Mucosa of rectum (tissue), 2 donors: ENCODE measurements around the gene ABCC3.

Experiments
- H3K27ac ChIP-seq, 2 donors: one replicate each; pipeline ENCODE4 v1.7.0; 2013; ENCODE audit warnings: inconsistent platforms in 2 of 2, low read depth in 2 of 2, low read length in 2 of 2
- H3K27me3 ChIP-seq, 2 donors: one replicate each; pipeline ENCODE4 v1.7.0; 2013; ENCODE audit warnings: low read length in 2 of 2; ENCODE audit not compliant: control insufficient read depth in 2 of 2, insufficient read depth in 2 of 2
- H3K36me3 ChIP-seq, 2 donors: one replicate each; pipeline ENCODE4 v1.7.0; 2013; ENCODE audit warnings: low read length in 2 of 2; ENCODE audit not compliant: control insufficient read depth in 2 of 2, insufficient read depth in 2 of 2
- H3K4me1 ChIP-seq, 2 donors: one replicate each; pipeline ENCODE4 v1.7.0; 2013; ENCODE audit warnings: low read length in 2 of 2, mild to moderate bottlenecking in 1 of 2; ENCODE audit not compliant: control insufficient read depth in 2 of 2, insufficient read depth in 2 of 2
- H3K4me3 ChIP-seq, 2 donors: one replicate each; pipeline ENCODE4 v1.7.0; 2013; ENCODE audit warnings: low read length in 2 of 2
- H3K9ac ChIP-seq, 2 donors: one replicate each; pipeline ENCODE4 v1.7.0; 2013; ENCODE audit warnings: low read length in 2 of 2, low read depth in 1 of 2, mild to moderate bottlenecking in 1 of 2
- H3K9me3 ChIP-seq, 2 donors: one replicate each; pipeline ENCODE4 v1.7.0; 2013; ENCODE audit warnings: low read length in 2 of 2; ENCODE audit not compliant: control insufficient read depth in 2 of 2
- donor health status: healthy.
- donor health status: Normal muscosa, but diverticular disease.

Gene ABCC3

GRCh38 chr17:50658616-50659015 lies 23.9 kb downstream of the ABCC3 start:
- H3K9ac ChIP-seq = peak overlapping the region in 1 of 2 donors; percentile 53
- peaks cover 39 to 62% of the 10 kb centered on the region in 2 donors for H3K4me1 ChIP-seq
- H3K36me3 ChIP-seq = peaks cover 0 to 15% of the 10 kb centered on the region in 2 donors
- H3K27me3 ChIP-seq = no peaks in the 10 kb centered on the region
- no peaks in the 10 kb centered on the region for H3K9me3 ChIP-seq
- H3K27ac ChIP-seq = peak overlapping the region; percentile 80 to 90
- H3K4me3 ChIP-seq = no peak overlapping the region

DNA sequence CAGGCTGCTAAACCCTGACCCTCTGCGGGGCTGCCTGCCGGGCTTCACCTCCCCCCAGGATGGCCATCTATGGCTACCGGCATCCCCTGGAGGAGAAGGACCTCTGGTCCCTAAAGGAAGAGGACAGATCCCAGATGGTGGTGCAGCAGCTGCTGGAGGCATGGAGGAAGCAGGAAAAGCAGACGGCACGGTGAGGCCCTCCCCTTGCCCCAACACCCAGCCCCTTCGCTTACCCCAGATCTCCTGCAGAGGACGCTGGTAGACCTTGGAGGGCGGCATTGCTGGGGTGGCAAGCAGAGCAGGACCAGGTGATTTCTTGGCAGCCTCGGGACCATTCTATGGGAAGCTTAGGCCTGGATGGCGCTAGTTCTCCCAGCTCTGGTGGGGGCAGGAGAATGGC lies 24.5 kb downstream of the ABCC3 start:
- Histone ChIP-seq H3K27ac (peak overlapping the region; percentile 77 to 90), H3K4me3 (no peak overlapping the region), H3K36me3 (peaks cover 0 to 15% of the 10 kb centered on the region in 2 donors), H3K9ac (no peak overlapping the region), H3K27me3 (no peaks in the 10 kb centered on the region), H3K4me1 (peaks cover 39 to 62% of the 10 kb centered on the region in 2 donors), H3K9me3 (no peaks in the 10 kb centered on the region)

DNA sequence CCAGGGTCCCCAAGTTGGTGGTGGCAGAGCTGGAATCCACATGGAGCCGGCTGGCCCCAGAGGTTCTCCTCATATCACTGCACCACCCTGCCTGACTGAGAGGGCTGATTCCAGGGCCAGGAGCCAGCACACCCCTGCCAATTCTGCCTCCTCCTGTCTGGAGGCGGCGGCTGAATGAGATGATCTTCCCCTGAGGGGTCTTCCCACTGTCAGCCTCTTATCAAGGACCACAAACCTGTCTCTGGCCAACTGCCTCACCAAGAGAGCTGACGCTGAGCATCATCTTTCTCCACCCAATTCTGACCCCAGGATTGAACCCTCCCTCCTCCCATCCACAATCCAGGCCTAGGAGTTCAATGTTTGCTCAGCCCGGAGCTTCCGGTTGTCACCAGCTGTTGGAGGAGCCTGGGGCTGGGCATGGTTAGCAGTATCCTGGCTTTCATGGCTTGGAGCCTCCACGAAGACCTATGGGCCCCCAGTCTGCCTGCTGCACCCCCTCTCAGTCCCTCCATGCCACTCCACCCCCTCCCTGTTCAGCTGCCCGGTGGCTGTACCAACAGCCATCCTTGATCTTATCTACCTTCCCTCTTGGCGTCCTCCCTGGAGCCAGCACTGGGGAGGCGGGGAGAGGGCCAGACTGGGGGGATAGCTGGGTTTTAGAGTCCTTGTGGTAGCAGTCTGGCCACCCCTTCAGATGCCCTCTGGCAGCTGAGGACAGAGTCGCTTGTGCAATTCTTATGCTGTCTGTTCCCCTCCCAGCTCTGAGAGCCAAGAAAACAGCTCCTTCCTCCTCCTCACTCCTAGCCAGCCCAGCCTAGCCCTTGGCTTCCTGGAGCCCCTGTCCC lies 25.6 kb downstream of the ABCC3 start:
- H3K4me3 ChIP-seq = no peak overlapping the region
- H3K9me3 ChIP-seq = no peaks in the 10 kb centered on the region
- H3K27me3 ChIP-seq = no peaks in the 10 kb centered on the region
- H3K4me1 ChIP-seq = peaks cover 39 to 62% of the 10 kb centered on the region in 2 donors
- peak overlapping the region; percentile 77 to 90 for H3K27ac ChIP-seq
- H3K36me3 ChIP-seq = peaks cover 0 to 17% of the 10 kb centered on the region in 2 donors
- peak overlapping the region; percentile 15 to 41 for H3K9ac ChIP-seq

DNA sequence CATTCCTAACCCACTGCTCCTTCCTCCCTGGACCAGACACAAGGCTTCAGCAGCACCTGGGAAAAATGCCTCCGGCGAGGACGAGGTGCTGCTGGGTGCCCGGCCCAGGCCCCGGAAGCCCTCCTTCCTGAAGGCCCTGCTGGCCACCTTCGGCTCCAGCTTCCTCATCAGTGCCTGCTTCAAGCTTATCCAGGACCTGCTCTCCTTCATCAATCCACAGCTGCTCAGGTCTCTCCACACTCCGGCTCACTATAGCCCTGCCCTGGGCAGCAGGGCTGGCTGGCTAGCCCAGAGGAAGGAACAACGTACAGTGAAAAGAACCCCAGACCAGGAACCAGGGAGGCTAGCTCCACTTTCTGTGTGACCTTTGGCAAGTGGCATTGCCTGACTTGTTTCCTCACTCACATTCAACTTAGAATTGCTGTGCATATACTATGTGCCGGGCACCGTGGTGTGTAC lies 26.2 kb downstream of the ABCC3 start:
- peak overlapping the region; percentile 36 to 63 for H3K9ac ChIP-seq
- no peaks in the 10 kb centered on the region for H3K9me3 ChIP-seq
- H3K27me3 ChIP-seq = no peaks in the 10 kb centered on the region
- peak overlapping the region; percentile 77 to 90 for H3K27ac ChIP-seq
- no peak overlapping the region for H3K4me3 ChIP-seq
- peaks cover 39 to 62% of the 10 kb centered on the region in 2 donors for H3K4me1 ChIP-seq
- H3K36me3 ChIP-seq = peaks cover 0 to 15% of the 10 kb centered on the region in 2 donors

GRCh38 chr17:50661348-50661747 lies 26.7 kb downstream of the ABCC3 start:
- peak overlapping the region in 1 of 2 donors; percentile 28 for H3K4me3 ChIP-seq
- peaks cover 0 to 15% of the 10 kb centered on the region in 2 donors for H3K36me3 ChIP-seq
- peak overlapping the region; percentile 77 to 90 for H3K27ac ChIP-seq
- H3K4me1 ChIP-seq = peaks cover 39 to 61% of the 10 kb centered on the region in 2 donors
- H3K9me3 ChIP-seq = no peaks in the 10 kb centered on the region
- peak overlapping the region; percentile 36 to 63 for H3K9ac ChIP-seq
- no peaks in the 10 kb centered on the region for H3K27me3 ChIP-seq

DNA sequence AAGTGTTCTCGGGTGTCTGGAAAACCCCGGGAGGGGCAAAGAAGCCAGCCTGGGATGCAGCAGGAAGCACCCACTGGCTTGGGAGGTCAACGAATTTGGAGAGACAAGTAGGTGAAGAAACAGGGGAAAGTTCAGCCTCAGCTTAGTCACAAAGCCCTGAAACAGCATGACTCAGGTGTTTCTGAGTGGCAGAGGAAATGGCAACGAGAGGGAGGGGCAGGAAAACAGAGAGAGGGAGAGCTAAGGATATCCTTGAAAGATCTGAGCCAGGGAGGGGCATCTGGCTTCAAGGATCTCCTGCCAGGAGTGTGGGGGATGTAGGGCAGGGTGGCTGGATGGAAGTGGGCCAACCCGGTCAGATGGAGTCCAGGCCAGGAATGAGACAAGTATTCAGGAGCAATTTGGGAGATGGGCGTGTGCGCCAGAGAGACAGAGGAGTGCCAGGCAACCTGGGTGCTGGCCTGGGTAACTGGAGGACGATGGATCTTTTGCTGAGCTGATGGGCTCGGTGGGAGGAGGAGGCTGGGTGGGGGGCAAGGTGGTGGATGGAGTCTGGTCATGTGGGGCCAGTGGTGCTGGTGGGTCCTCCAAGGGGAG lies 27.2 kb downstream of the ABCC3 start:
- H3K9me3 ChIP-seq = no peaks in the 10 kb centered on the region
- H3K9ac ChIP-seq = peak overlapping the region in 1 of 2 donors; percentile 48
- H3K27ac ChIP-seq = peak overlapping the region; percentile 77 to 90
- H3K36me3 ChIP-seq = peaks cover 0 to 13% of the 10 kb centered on the region in 2 donors
- H3K27me3 ChIP-seq = no peaks in the 10 kb centered on the region
- peaks cover 37 to 56% of the 10 kb centered on the region in 2 donors for H3K4me1 ChIP-seq
- peak overlapping the region in 1 of 2 donors; percentile 28 for H3K4me3 ChIP-seq

- Histone ChIP-seq H3K27me3 (no peaks in the 10 kb centered on the region), H3K9me3 (no peaks in the 10 kb centered on the region), H3K4me1 (peaks cover 32 to 50% of the 10 kb centered on the region in 2 donors), H3K36me3 (peaks cover 4 to 10% of the 10 kb centered on the region in 2 donors), H3K4me3 (no peak overlapping the region), H3K27ac (peak overlapping the region in 1 of 2 donors; percentile 71), H3K9ac (no peak overlapping the region)
Observed at GRCh38 chr17:50662632-50663225, 28.0 kb downstream of the ABCC3 start.

- Histone ChIP-seq H3K4me3 (no peak overlapping the region), H3K36me3 (peaks cover 6 to 9% of the 10 kb centered on the region in 2 donors), H3K9me3 (no peaks in the 10 kb centered on the region), H3K4me1 (peaks cover 26 to 39% of the 10 kb centered on the region in 2 donors), H3K27me3 (no peaks in the 10 kb centered on the region), H3K9ac (no peak overlapping the region), H3K27ac (no peak overlapping the region)
Observed at GRCh38 chr17:50663812-50664374, 29.2 kb downstream of the ABCC3 start.

GRCh38 chr17:50664788-50665458 lies 30.2 kb downstream of the ABCC3 start:
- no peak overlapping the region for H3K4me3 ChIP-seq

More at GRCh38 chr17:50664788-50665458, 30.2 kb downstream of the ABCC3 start:
- Histone ChIP-seq H3K36me3 (peaks cover 5 to 9% of the 10 kb centered on the region in 2 donors), H3K4me1 (peaks cover 25 to 29% of the 10 kb centered on the region in 2 donors), H3K27me3 (no peaks in the 10 kb centered on the region), H3K9me3 (no peaks in the 10 kb centered on the region), H3K27ac (no peak overlapping the region), H3K9ac (no peak overlapping the region)
